ENCODE results near the gene OGDH.
A peak's percentile ranks its signal among the peaks of the same experiment; 100 is the strongest.
"Not testable (repeated sequence)": the region's sequence is repeated elsewhere in the genome, so short reads cannot be mapped to it uniquely, and the experiment has no call there.

Gene OGDH

GRCh38 chr7:44580945-44581878 lies 25.2 kb upstream of the OGDH start:
- peak in 1 of 3 experiments; percentile 13 for DNase-seq

- peak; percentile 98 to 100 (median 99) for DNase-seq
These were observed 24.4 kb upstream of the OGDH start, which contains the start of gene TMED4 for GRCh38 chr7:44581879-44582603. TSS of gene TMED4 (minus strand) at chr7:44582231. CDS start at chr7:44582206, 25 bp downstream.

DNA sequence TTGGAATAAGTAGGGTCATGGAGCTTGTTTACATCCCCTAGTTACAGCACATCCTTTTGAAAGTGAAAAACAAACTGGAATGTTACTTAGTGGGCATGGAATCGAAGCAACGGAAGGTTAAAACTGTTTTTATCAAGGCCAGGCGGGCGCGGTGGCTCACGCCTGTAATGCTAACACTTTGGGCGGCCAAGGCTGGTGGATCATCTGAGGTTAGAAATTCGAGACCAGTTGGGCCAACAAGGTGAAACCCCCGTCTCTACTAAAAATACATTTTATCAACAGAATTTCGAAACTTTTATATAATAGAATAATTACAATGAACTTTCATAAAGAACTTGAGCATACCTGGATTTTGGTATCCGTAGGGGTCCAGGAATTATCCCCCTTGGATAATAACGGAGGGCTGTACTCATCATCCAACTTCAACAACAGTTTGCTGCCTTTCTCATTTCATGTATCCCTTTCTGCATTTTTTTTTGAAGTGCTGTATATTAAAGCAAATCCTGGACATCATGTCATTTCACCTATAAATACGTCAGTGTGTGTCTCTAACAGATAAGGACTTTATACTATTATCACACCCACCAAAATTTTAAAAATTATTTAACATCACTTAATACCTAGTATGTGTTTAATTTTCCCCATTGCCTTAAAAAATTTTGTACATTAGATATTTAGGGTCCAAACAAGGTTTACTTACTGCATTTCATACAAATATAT lies 23.1 kb upstream of the OGDH start:
- DNase-seq, result no peak

GRCh38 chr7:44587843-44588711 lies 18.4 kb upstream of the OGDH start:
- peak; percentile 17 to 79 (median 27) for DNase-seq

DNA sequence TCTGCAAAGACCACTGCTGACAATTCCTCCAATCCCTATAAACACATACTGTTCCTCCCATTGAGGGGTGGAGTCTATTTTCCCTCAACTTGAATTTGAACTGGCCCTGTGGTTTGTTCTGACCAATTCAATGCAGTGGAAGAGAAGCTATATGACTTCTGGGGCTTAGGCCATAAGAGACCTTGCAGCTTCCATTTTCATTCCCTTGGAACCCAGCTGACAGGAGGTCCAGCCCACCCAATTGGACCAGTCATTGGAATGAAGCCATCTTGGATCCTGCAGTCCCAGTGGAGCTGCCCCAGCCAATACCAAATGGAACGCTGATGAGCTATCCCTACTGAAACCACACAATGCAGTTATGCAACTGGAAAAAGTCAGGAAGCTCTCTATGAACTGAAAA lies 15.5 kb upstream of the OGDH start:
- DNase-seq, result no peak

- peak in 1 of 3 experiments; percentile 71 for DNase-seq
These were observed 10.3 kb upstream of the OGDH start for GRCh38 chr7:44595934-44596635.

DNA sequence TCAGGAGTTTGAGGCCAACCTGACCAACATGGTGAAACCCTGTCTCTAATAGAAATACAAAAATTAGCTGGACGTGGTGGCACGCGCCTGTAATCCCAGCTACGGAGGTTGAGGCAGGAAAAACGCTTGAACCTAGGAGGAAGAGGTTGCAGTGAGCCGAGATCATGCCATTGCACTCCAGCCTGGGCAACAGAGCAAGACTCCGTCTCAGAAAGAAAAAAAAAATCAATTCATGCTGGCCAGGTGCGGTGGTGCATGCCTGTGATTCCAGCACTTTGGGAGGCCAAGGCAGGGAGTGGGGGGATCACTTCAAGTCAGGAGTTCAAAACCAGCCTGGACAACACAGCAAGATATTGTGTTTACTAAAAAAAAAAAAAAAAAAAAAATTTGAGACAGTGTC lies 9.2 kb upstream of the OGDH start:
- DNase-seq, result not testable (repeated sequence)

GRCh38 chr7:44599222-44599621 lies 7.2 kb upstream of the OGDH start:
- no peak for DNase-seq

DNA sequence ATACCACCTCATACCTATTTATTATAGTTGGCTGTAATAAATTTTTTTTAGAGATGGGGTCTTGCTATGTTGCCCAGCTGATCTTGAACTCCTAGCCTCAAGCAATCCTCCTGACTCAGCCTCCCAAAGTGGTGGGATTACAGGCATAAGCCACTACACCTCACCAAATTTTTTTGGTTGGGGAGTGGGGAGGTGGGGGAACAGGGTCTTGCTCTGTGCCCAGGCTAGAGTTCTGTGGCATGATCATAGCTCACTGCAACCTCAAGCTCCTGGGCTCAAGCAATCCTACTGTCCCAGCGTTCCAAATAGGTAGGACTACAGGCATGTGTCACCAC lies 3.9 kb upstream of the OGDH start:
- no peak for DNase-seq

GRCh38 chr7:44603193-44603592 lies 3.2 kb upstream of the OGDH start:
- DNase-seq, result no peak

- no peak for DNase-seq
These were observed 1.5 kb upstream of the OGDH start for GRCh38 chr7:44604941-44605340.

DNA sequence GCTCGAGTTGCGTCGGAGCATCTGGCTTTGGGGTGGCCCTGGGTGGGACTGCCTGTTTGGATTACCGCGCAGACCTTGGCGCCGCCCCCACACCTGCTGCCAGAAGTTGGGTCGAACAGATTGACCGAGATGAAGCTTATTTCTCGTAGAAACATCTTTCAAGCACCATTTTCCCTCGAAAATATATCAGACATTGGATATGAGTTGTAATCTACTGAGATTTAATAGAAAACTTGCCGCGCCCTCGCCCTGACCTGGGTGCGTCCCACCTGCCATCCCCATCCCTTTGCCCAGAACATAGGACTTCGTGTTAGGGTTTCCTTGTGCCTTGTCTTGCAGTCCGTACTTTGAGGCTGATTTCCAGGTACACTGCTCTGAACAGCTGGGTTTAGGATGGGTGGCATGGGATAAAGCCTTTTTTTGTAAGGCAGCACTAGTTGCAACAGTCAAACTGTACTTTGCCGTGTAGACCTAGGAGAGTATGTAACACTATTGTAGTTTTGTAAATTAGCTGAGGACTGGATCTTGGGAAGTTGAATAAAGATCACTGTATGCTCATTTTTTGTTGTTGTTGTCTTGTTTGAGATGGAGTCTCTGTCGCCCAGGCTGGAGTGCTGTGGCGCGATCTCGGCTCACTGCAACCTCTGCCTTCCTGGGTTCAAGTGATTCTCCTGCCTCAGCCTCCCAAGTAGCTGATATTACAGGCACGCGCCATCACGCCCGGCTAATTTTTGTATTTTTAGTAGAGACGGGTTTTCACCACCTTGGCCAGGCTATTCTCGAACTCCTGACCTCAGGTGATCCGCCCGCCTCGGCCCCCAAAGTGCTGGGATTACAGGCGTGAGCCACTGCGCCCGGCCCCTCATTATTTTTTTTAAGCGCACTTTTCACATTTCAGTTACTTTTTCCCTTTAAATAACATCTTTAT lies 978 bp downstream of the OGDH start:
- DNase-seq, result no peak

- DNase-seq, result no peak
These were observed 2.7 kb downstream of the OGDH start for GRCh38 chr7:44608916-44609648.

DNA sequence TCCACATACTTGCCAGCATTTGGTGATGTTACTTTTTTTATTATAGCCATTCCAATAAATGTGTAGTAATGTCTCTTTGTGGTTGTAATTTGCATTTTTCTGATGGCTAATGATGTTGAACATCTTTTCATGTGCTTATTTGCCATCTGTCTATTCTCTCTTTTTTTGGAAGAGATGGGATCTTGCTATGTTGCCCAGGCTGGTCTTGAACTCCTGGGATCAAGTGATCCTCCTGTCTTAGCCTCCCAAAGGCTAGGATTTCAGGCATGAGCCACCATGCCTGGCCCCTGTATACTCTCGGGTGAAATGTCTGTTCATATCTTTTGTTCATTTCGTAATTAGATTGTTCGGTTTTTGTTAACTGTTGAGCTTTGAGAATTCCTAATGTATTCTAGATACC lies 3.4 kb downstream of the OGDH start:
- DNase-seq, result no peak

GRCh38 chr7:44615149-44615611 lies 8.8 kb downstream of the OGDH start:
- no peak for DNase-seq

DNA sequence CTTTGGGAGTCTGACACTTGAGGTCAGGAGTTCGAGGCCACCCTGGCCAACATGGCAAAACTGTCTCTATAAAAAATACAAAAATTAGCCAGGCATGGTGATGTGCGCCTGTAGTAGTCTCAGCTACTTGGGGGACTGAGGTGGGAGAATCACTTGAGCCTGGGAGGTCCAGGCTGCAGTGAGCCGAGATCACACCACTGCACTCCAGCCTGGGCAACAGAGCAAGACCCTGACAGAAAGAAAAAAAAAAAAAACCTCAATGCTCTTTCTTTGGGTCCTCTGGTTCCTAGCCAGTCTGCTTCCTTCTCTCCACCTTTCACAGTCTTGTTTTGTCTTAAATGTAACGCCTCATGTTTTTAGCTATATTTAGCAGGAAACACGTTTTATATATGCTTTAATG lies 9.4 kb downstream of the OGDH start:
- no peak for DNase-seq

DNA sequence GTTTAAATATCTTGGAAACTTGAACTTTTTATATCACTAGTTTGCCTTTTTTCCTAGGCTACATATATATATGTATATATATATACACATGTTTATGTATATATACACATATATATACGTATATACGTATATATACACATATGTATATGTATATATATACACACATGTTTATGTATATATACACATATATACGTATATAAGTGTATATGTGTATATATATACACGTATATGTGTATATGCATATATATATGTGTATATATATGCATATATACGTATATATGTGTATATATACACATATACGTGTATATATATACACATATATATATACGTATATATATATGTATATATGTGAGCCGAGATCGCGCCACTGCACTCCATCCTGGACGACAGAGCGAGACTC lies 10.1 kb downstream of the OGDH start:
- no peak for DNase-seq

- DNase-seq, result no peak
These were observed 10.9 kb downstream of the OGDH start for GRCh38 chr7:44617225-44617890.

GRCh38 chr7:44618045-44618444 lies 11.6 kb downstream of the OGDH start:
- no peak for DNase-seq

Measured in NCI-H1417 (cell line).